HG02943 (cell line): Measurements from ENCODE around the gene GPR39.

ENCODE experiments used
- ATAC-seq: cut with Tn5 transposase; IDR thresholded peaks from one replicate; pipeline ENCODE4 v1.9.1; 2021; ENCODE audit warnings: mild to moderate bottlenecking, low read depth, moderate library complexity; ENCODE audit not compliant: unreplicated experiment

GPR39 gene

GRCh38 chr2:132664096-132664495 lies 247.5 kb downstream of the GPR39 start:
- no peak for ATAC-seq

GRCh38 chr2:132665401-132666140 lies 249.0 kb downstream of the GPR39 start:
- ATAC-seq, result no peak

- no peak for ATAC-seq
Measured at GRCh38 chr2:132667706-132668105, 251.1 kb downstream of the GPR39 start.

GRCh38 chr2:132668189-132668823 lies 251.7 kb downstream of the GPR39 start:
- no peak for ATAC-seq

GRCh38 chr2:132668987-132669907 lies 252.6 kb downstream of the GPR39 start:
- no peak for ATAC-seq

GRCh38 chr2:132669908-132670495 lies 253.4 kb downstream of the GPR39 start, which contains the start of gene LYPD1:
LYPD1 (minus strand) TSS chr2:132670205; CDS start chr2:132669932, 273 bp downstream.
- ATAC-seq, result no peak

GRCh38 chr2:132670496-132671150 lies 254.0 kb downstream of the GPR39 start:
- ATAC-seq, result no peak

- ATAC-seq, result no peak
Measured at GRCh38 chr2:132671151-132671835, 254.7 kb downstream of the GPR39 start.

GRCh38 chr2:132676999-132677398 lies 260.4 kb downstream of the GPR39 start:
- no peak for ATAC-seq

GRCh38 chr2:132677661-132678060 lies 261.1 kb downstream of the GPR39 start:
- no peak for ATAC-seq

- ATAC-seq, result no peak
Measured at GRCh38 chr2:132678483-132678882, 261.9 kb downstream of the GPR39 start.

- ATAC-seq, result no peak
Measured at GRCh38 chr2:132680544-132680943, 263.9 kb downstream of the GPR39 start.

GRCh38 chr2:132681766-132682165 lies 265.2 kb downstream of the GPR39 start:
- no peak for ATAC-seq

GRCh38 chr2:132690664-132691303 lies 274.2 kb downstream of the GPR39 start:
- no peak for ATAC-seq

GRCh38 chr2:132691556-132691955 lies 275.0 kb downstream of the GPR39 start:
- ATAC-seq, result no peak

- ATAC-seq, result no peak
Measured at GRCh38 chr2:132692816-132693215, 276.2 kb downstream of the GPR39 start.
